Kidney (tissue), 14 donors: ENCODE data around the gene FCHO1. TPM values are rescaled to one million over a fixed set of nuclear protein-coding genes. Genes with fewer than 3 reads are reported as not detected.

Source experiments
- DNase-seq, 5 donors: peaks; one replicate each; pipeline ENCODE4 v3.0.0-alpha.2; 2013 to 2020
- FAIRE-seq: peaks from 2 replicates; lab custom pipeline; 2012; peaks lifted over from hg19 to GRCh38; lab: Jason Lieb, UNC
- H3K27ac ChIP-seq, 2 donors: one replicate each; pipeline ENCODE4 v1.7.0; 2013; ENCODE audit warnings: low read depth in 2 of 2, low read length in 2 of 2, inconsistent platforms in 1 of 2
- H3K27me3 ChIP-seq: one replicate; pipeline ENCODE4 v1.7.1; 2013; ENCODE audit warnings: low read length, inconsistent platforms; ENCODE audit not compliant: control insufficient read depth, insufficient read depth
- H3K36me3 ChIP-seq, 3 donors: one replicate each; pipeline versions ENCODE4 v1.7.0 to v1.7.1; 2013; ENCODE audit warnings: low read length in 3 of 3, control low read depth in 1 of 3, inconsistent platforms in 1 of 3; ENCODE audit not compliant: insufficient read depth in 3 of 3, control insufficient read depth in 2 of 3
- H3K4me1 ChIP-seq, 3 donors: one replicate each; pipeline versions ENCODE4 v1.7.0 to v1.7.1; 2013; ENCODE audit warnings: low read length in 3 of 3, inconsistent platforms in 1 of 3, low read depth in 1 of 3; ENCODE audit not compliant: control insufficient read depth in 2 of 3, insufficient read depth in 2 of 3
- H3K4me3 ChIP-seq, 3 donors: one replicate each; pipeline versions ENCODE4 v1.7.0 to v1.8.1; 2013; ENCODE audit warnings: low read length in 3 of 3, control low read depth in 1 of 3, inconsistent platforms in 1 of 3
- H3K9ac ChIP-seq, 3 donors: one replicate each; pipeline versions ENCODE4 v1.7.0 to v1.7.1; 2013; ENCODE audit warnings: low read length in 3 of 3, control low read depth in 1 of 3, inconsistent platforms in 1 of 3
- H3K9me3 ChIP-seq, 3 donors: one replicate each; pipeline versions ENCODE4 v1.7.0 to v1.7.1; 2013; ENCODE audit warnings: low read length in 3 of 3, control low read depth in 1 of 3, inconsistent platforms in 1 of 3; ENCODE audit not compliant: control insufficient read depth in 2 of 3, insufficient read depth in 1 of 3
- intact Hi-C: fragments of 100-400 bp; cut with DNase I; formaldehyde crosslinking; loops from one replicate; pipeline ENCODE4 v1.11.1; 2022
- polyA plus RNA-seq: library from polyadenylated mRNA; stranded (reverse); fragments of 350-450 nt; fragmentation: Illumina TruSeq; extraction: RNeasy Lipid Tissue Mini Kit (QIAGEN cat#74804); gene quantifications from one replicate; pipeline ENCODE4 v1.2.3, GENCODE V29; 2014; ENCODE audit warnings: low read depth, low replicate concordance; ENCODE audit not compliant: insufficient read depth
- total RNA-seq: library from RNA; stranded (reverse); fragmentation: NEBNext Ultra II Directional; extraction: Animal tissue kit (Norgen Biotek cat#: 25700); gene quantifications from one replicate; pipeline ENCODE4 v1.2.1, GENCODE V29; 2021
- TF ChIP-seq, protein P1 (sequence below): IDR thresholded peaks from 3 replicates; pipeline ENCODE4 v1.5.1; 2012; ENCODE audit warnings: mild to moderate bottlenecking, moderate library complexity, borderline replicate concordance; ENCODE audit not compliant: insufficient read depth; ENCODE audit errors: extremely low read depth
- donor health status: control.
- donor health status: control.
- donor health status: control.
- donor health status: control.
- donor health status: control.
- donor health status: DM: yes; HTN: yes; CAD: no.
- donor health status: Normal renal cell carcinoma (clear cell type).

Gene FCHO1
- total and polyA plus RNA-seq, 2 donors from 2014 or later = 0.52 to 5.9 TPM

DNA sequence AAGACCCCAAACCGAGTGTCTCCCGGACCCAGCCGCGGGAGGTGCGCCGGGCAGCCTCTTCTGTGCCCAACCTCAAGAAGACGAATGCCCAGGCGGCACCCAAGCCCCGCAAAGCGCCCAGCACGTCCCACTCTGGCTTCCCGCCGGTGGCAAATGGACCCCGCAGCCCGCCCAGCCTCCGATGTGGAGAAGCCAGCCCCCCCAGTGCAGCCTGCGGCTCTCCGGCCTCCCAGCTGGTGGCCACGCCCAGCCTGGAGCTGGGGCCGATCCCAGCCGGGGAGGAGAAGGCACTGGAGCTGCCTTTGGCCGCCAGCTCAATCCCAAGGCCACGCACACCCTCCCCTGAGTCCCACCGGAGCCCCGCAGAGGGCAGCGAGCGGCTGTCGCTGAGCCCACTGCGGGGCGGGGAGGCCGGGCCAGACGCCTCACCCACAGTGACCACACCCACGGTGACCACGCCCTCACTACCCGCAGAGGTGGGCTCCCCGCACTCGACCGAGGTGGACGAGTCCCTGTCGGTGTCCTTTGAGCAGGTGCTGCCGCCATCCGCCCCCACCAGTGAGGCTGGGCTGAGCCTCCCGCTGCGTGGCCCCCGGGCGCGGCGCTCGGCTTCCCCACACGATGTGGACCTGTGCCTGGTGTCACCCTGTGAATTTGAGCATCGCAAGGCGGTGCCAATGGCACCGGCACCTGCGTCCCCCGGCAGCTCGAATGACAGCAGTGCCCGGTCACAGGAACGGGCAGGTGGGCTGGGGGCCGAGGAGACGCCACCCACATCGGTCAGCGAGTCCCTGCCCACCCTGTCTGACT lies 24.1 kb upstream of the FCHO1 start:
- no peaks in the 10 kb centered on the region for H3K9me3 ChIP-seq
- no peaks in the 10 kb centered on the region for H3K27me3 ChIP-seq
- H3K4me3 ChIP-seq = no peak overlapping the region
- H3K27ac ChIP-seq = no peak overlapping the region
- intact Hi-C loops = no loop called here
- H3K36me3 ChIP-seq = peaks cover 4 to 18% (median 5%) of the 10 kb centered on the region in 3 donors
- no peak overlapping the region for H3K9ac ChIP-seq
- TF ChIP-seq, protein P1, sequence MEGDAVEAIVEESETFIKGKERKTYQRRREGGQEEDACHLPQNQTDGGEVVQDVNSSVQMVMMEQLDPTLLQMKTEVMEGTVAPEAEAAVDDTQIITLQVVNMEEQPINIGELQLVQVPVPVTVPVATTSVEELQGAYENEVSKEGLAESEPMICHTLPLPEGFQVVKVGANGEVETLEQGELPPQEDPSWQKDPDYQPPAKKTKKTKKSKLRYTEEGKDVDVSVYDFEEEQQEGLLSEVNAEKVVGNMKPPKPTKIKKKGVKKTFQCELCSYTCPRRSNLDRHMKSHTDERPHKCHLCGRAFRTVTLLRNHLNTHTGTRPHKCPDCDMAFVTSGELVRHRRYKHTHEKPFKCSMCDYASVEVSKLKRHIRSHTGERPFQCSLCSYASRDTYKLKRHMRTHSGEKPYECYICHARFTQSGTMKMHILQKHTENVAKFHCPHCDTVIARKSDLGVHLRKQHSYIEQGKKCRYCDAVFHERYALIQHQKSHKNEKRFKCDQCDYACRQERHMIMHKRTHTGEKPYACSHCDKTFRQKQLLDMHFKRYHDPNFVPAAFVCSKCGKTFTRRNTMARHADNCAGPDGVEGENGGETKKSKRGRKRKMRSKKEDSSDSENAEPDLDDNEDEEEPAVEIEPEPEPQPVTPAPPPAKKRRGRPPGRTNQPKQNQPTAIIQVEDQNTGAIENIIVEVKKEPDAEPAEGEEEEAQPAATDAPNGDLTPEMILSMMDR = no peak
- no peak for DNase-seq
- peaks cover 0 to 3% (median 0%) of the 10 kb centered on the region in 3 donors for H3K4me1 ChIP-seq
- FAIRE-seq = no peak

DNA sequence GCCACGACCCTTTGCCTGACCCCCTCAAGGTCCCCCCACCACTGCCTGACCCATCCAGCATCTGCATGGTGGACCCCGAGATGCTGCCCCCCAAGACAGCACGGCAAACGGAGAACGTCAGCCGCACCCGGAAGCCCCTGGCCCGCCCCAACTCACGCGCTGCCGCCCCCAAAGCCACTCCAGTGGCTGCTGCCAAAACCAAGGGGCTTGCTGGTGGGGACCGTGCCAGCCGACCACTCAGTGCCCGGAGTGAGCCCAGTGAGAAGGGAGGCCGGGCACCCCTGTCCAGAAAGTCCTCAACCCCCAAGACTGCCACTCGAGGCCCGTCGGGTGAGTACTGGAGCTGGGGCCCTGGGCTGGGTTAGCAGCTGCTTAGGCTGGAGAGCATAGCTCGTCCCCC lies 23.4 kb upstream of the FCHO1 start:
- Histone ChIP-seq H3K36me3 (peaks cover 4 to 20% (median 5%) of the 10 kb centered on the region in 3 donors), H3K4me3 (no peak overlapping the region), H3K9me3 (no peaks in the 10 kb centered on the region), H3K4me1 (peaks cover 0 to 3% (median 0%) of the 10 kb centered on the region in 3 donors), H3K9ac (no peak overlapping the region), H3K27me3 (no peaks in the 10 kb centered on the region), H3K27ac (no peak overlapping the region)
- no peak for DNase-seq
- intact Hi-C loops = no loop called here
- TF ChIP-seq, protein P1 = no peak
- no peak for FAIRE-seq

DNA sequence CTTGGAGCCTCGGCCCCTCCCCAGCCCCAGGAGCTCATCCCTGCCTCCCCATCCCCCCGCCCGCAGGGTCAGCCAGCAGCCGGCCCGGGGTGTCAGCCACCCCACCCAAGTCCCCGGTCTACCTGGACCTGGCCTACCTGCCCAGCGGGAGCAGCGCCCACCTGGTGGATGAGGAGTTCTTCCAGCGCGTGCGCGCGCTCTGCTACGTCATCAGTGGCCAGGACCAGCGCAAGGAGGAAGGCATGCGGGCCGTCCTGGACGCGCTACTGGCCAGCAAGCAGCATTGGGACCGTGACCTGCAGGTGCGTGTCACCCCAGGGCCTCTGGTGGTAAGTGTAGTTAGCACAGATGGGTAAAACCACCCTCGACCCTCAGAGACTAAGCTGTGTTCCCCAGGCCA lies 18.1 kb upstream of the FCHO1 start:
- peaks cover 0 to 3% (median 0%) of the 10 kb centered on the region in 3 donors for H3K4me1 ChIP-seq
- TF ChIP-seq, protein P1 = no peak
- FAIRE-seq (no peak), DNase-seq (no peak)
- peaks cover 4 to 18% (median 8%) of the 10 kb centered on the region in 3 donors for H3K36me3 ChIP-seq
- H3K9me3 ChIP-seq = no peaks in the 10 kb centered on the region
- H3K4me3 ChIP-seq = no peak overlapping the region
- H3K27me3 ChIP-seq = no peaks in the 10 kb centered on the region
- no peak overlapping the region for H3K9ac ChIP-seq
- no peak overlapping the region for H3K27ac ChIP-seq
- intact Hi-C loops = no loop called here
